ENCODE results near the gene NEU1. TPM values are rescaled to one million over a fixed set of nuclear protein-coding genes. Genes with fewer than 3 reads are reported as not detected.
"Not testable (repeated sequence)": the region's sequence is repeated elsewhere in the genome, so short reads cannot be mapped to it uniquely, and the experiment has no call there.

The NEU1 gene
- polyA plus RNA-seq, 1 donor from 2014 or later = 40.9 TPM

- H3K9ac ChIP-seq (ENCODE audit: low read length) = no peak overlapping the region
- no peaks in the 10 kb centered on the region for H3K27me3 ChIP-seq (ENCODE audit: insufficient read depth, low read depth, low read length)
- H3K9me2 ChIP-seq (ENCODE audit: insufficient read depth, low read length) = no peaks in the 10 kb centered on the region
- peaks cover 4% of the 10 kb centered on the region for H3K36me3 ChIP-seq (ENCODE audit: insufficient read depth, low read length)
- no peak overlapping the region for H3K4me2 ChIP-seq (ENCODE audit: low read length)
- no peaks in the 10 kb centered on the region for H3F3A ChIP-seq (ENCODE audit: insufficient read depth, low read length, poor library complexity, severe bottlenecking)
- peaks cover 6% of the 10 kb centered on the region for H3K79me2 ChIP-seq (replicated peaks; ENCODE audit: insufficient read depth, low read length)
- no peak overlapping the region for H2AFZ ChIP-seq (ENCODE audit: low read depth, low read length)
- H3K4me3 ChIP-seq (ENCODE audit: low read length) = no peak overlapping the region
- H4K20me1 ChIP-seq (ENCODE audit: insufficient read depth) = no peaks in the 10 kb centered on the region
- no peak for TF ChIP-seq EZH2 (IDR thresholded peaks at IDR 0.05; ENCODE audit: borderline replicate concordance, insufficient read depth, low read length, poor library complexity, severe bottlenecking)
- TF ChIP-seq RAD21 (conservative IDR thresholded peaks at IDR 0.05) = no peak
- TF ChIP-seq POLR2AphosphoS5 (IDR thresholded peaks at IDR 0.05) = no peak
- no peak for TF ChIP-seq TAF1 (IDR thresholded peaks at IDR 0.05; ENCODE audit: low read depth)
- TF ChIP-seq CTCF (IDR thresholded peaks at IDR 0.05; ENCODE audit: poor library complexity, severe bottlenecking) = no peak
- TF ChIP-seq EP300 (conservative IDR thresholded peaks at IDR 0.05; ENCODE audit: poor library complexity, severe bottlenecking) = no peak
- TF ChIP-seq REST (IDR thresholded peaks at IDR 0.05; ENCODE audit: borderline replicate concordance) = no peak
- no peak for TF ChIP-seq SMC3 (conservative IDR thresholded peaks at IDR 0.05; ENCODE audit: poor library complexity)
- no peak for TF ChIP-seq MXI1 (conservative IDR thresholded peaks at IDR 0.05; ENCODE audit: poor library complexity, severe bottlenecking)
- H3K9me3 ChIP-seq (ENCODE audit: low read length) = no peaks in the 10 kb centered on the region
- H3K27ac ChIP-seq (ENCODE audit: low read length) = no peak overlapping the region
Observed at GRCh38 chr6:31842053-31842452, 20.6 kb downstream of the NEU1 start.

GRCh38 chr6:31839779-31840126 is 22.9 kb downstream of the NEU1 start:
- H3K4me3 ChIP-seq (ENCODE audit: low read length); H3K9ac ChIP-seq (ENCODE audit: low read length); H3K4me2 ChIP-seq (ENCODE audit: low read length); H3K36me3 ChIP-seq (ENCODE audit: insufficient read depth, low read length); H3K27ac ChIP-seq (ENCODE audit: low read length); H3K9me3 ChIP-seq (ENCODE audit: low read length); H3K9me2 ChIP-seq (ENCODE audit: insufficient read depth, low read length); H2AFZ ChIP-seq (ENCODE audit: low read depth, low read length); H3K27me3 ChIP-seq (ENCODE audit: insufficient read depth, low read depth, low read length); H4K20me1 ChIP-seq (ENCODE audit: insufficient read depth); H3F3A ChIP-seq (ENCODE audit: insufficient read depth, low read length, poor library complexity, severe bottlenecking): not testable (repeated sequence)
- peaks cover 29% of the 10 kb centered on the region for H3K79me2 ChIP-seq (replicated peaks; ENCODE audit: insufficient read depth, low read length)

GRCh38 chr6:31838968-31839367 is 23.7 kb downstream of the NEU1 start:
- peaks cover 4% of the 10 kb centered on the region for H3K36me3 ChIP-seq (ENCODE audit: insufficient read depth, low read length)
- H3K4me3 ChIP-seq (ENCODE audit: low read length) = peak overlapping the region; percentile 98
- no peaks in the 10 kb centered on the region for H3K9me3 ChIP-seq (ENCODE audit: low read length)
- TF ChIP-seq POLR2AphosphoS5 (IDR thresholded peaks at IDR 0.05) (no peak), EP300 (conservative IDR thresholded peaks at IDR 0.05; ENCODE audit: poor library complexity, severe bottlenecking) (no peak), SMC3 (conservative IDR thresholded peaks at IDR 0.05; ENCODE audit: poor library complexity) (no peak), REST (IDR thresholded peaks at IDR 0.05; ENCODE audit: borderline replicate concordance) (no peak), CTCF (IDR thresholded peaks at IDR 0.05; ENCODE audit: poor library complexity, severe bottlenecking) (no peak), MXI1 (conservative IDR thresholded peaks at IDR 0.05; ENCODE audit: poor library complexity, severe bottlenecking) (no peak), RAD21 (conservative IDR thresholded peaks at IDR 0.05) (no peak), EZH2 (IDR thresholded peaks at IDR 0.05; ENCODE audit: borderline replicate concordance, insufficient read depth, low read length, poor library complexity, severe bottlenecking) (no peak), TAF1 (IDR thresholded peaks at IDR 0.05; ENCODE audit: low read depth) (no peak)
- H3K4me2 ChIP-seq (ENCODE audit: low read length) = no peak overlapping the region
- no peaks in the 10 kb centered on the region for H4K20me1 ChIP-seq (ENCODE audit: insufficient read depth)
- no peaks in the 10 kb centered on the region for H3F3A ChIP-seq (ENCODE audit: insufficient read depth, low read length, poor library complexity, severe bottlenecking)
- peaks cover 29% of the 10 kb centered on the region for H3K79me2 ChIP-seq (replicated peaks; ENCODE audit: insufficient read depth, low read length)
- no peak overlapping the region for H2AFZ ChIP-seq (ENCODE audit: low read depth, low read length)
- no peaks in the 10 kb centered on the region for H3K9me2 ChIP-seq (ENCODE audit: insufficient read depth, low read length)
- H3K27me3 ChIP-seq (ENCODE audit: insufficient read depth, low read depth, low read length) = no peaks in the 10 kb centered on the region
- H3K9ac ChIP-seq (ENCODE audit: low read length) = no peak overlapping the region
- no peak overlapping the region for H3K27ac ChIP-seq (ENCODE audit: low read length)

Data from neural cell (in vitro differentiated cells).